Measurements from ENCODE around the gene EVX2. TPM values are rescaled to one million over a fixed set of nuclear protein-coding genes. Genes with fewer than 3 reads are reported as not detected.
A peak's percentile ranks its signal among the peaks of the same experiment; 100 is the strongest.

The EVX2 gene
- polyA plus RNA-seq (2013, experiment 1 of 2): 0.01 TPM
- polyA plus RNA-seq (2013, experiment 2 of 2): not detected

GRCh38 chr2:176083796-176084261 lies at the start of gene EVX2:
Gene EVX2, minus strand, starts transcription at chr2:176083962. Its CDS starts 186 bp downstream, at chr2:176083776.
- no CpG with 5 or more reads among the region's 27 CpGs for WGBS (ENCODE audit: extremely low coverage, insufficient coverage, low lambda C conversion rate)
- H2AK5ac ChIP-seq (ENCODE audit: low read length): no peak within 1 kb of the TSS
- H3K27me3 ChIP-seq (ENCODE audit: insufficient read depth, low read length, poor library complexity): peaks cover 87% of the 10 kb centered on the region
- no peak within 1 kb of the TSS for H2BK120ac ChIP-seq (ENCODE audit: low read depth, low read length)
- H3K4me2 ChIP-seq (ENCODE audit: low read length): peak within 1 kb of the TSS; percentile 13
- no peak within 1 kb of the TSS for H4K8ac ChIP-seq (ENCODE audit: low read depth, low read length)
- H3K56ac ChIP-seq (ENCODE audit: low read length): peak within 1 kb of the TSS; percentile 63
- H3K9ac ChIP-seq (ENCODE audit: low read length): no peak within 1 kb of the TSS
- no peak within 1 kb of the TSS for H3K4me3 ChIP-seq (ENCODE audit: low read length)
- no peak for DNase-seq
- H3K36me3 ChIP-seq (ENCODE audit: control insufficient read depth, insufficient read depth, low read length): no peaks in the 10 kb centered on the region
- H3K27ac ChIP-seq (ENCODE audit: low read depth, low read length): no peak within 1 kb of the TSS
- no peaks in the 10 kb centered on the region for H3K79me2 ChIP-seq (ENCODE audit: control insufficient read depth, insufficient read depth, low read length)
- H2BK5ac ChIP-seq (ENCODE audit: low read length): no peak within 1 kb of the TSS
- H3K4ac ChIP-seq (ENCODE audit: low read depth, low read length): no peak within 1 kb of the TSS
- H3K79me1 ChIP-seq (ENCODE audit: low read length): no peaks in the 10 kb centered on the region
- no peak within 1 kb of the TSS for H2BK15ac ChIP-seq (replicated peaks; ENCODE audit: low read depth)
- peaks cover 5% of the 10 kb centered on the region for H3K4me1 ChIP-seq (ENCODE audit: control insufficient read depth, low read depth, low read length)
- no peak within 1 kb of the TSS for H3K18ac ChIP-seq (ENCODE audit: low read length)
- no peak within 1 kb of the TSS for H3K23ac ChIP-seq (ENCODE audit: low read length)
- no peak within 1 kb of the TSS for H4K5ac ChIP-seq (ENCODE audit: low read length)

- Histone ChIP-seq H3K9ac (ENCODE audit: low read length) (no peak overlapping the region), H3K79me2 (ENCODE audit: control insufficient read depth, insufficient read depth, low read length) (no peaks in the 10 kb centered on the region), H3K4me2 (ENCODE audit: low read length) (no peak overlapping the region), H3K18ac (ENCODE audit: low read length) (no peak overlapping the region), H3K27ac (ENCODE audit: low read depth, low read length) (no peak overlapping the region), H3K23ac (ENCODE audit: low read length) (no peak overlapping the region), H4K8ac (ENCODE audit: low read depth, low read length) (no peak overlapping the region), H3K79me1 (ENCODE audit: low read length) (no peaks in the 10 kb centered on the region), H3K4me1 (ENCODE audit: control insufficient read depth, low read depth, low read length) (no peaks in the 10 kb centered on the region), H2BK5ac (ENCODE audit: low read length) (no peak overlapping the region), H2AK5ac (ENCODE audit: low read length) (no peak overlapping the region), H2BK120ac (ENCODE audit: low read depth, low read length) (no peak overlapping the region), H2BK15ac (replicated peaks; ENCODE audit: low read depth) (no peak overlapping the region), H3K36me3 (ENCODE audit: control insufficient read depth, insufficient read depth, low read length) (no peaks in the 10 kb centered on the region), H3K4ac (ENCODE audit: low read depth, low read length) (no peak overlapping the region), H4K5ac (ENCODE audit: low read length) (no peak overlapping the region), H3K4me3 (ENCODE audit: low read length) (no peak overlapping the region), H3K27me3 (ENCODE audit: insufficient read depth, low read length, poor library complexity) (peaks cover 91% of the 10 kb centered on the region), H3K56ac (ENCODE audit: low read length) (no peak overlapping the region)
- DNase-seq: no peak
Measured at GRCh38 chr2:176133389-176133788, 49.6 kb upstream of the EVX2 start.

- Histone ChIP-seq H3K4me3 (ENCODE audit: low read length) (no peak overlapping the region), H3K27me3 (ENCODE audit: insufficient read depth, low read length, poor library complexity) (peaks cover 89% of the 10 kb centered on the region), H3K56ac (ENCODE audit: low read length) (no peak overlapping the region), H2BK5ac (ENCODE audit: low read length) (no peak overlapping the region), H2AK5ac (ENCODE audit: low read length) (no peak overlapping the region), H3K27ac (ENCODE audit: low read depth, low read length) (no peak overlapping the region), H3K4me2 (ENCODE audit: low read length) (no peak overlapping the region), H3K23ac (ENCODE audit: low read length) (no peak overlapping the region), H3K79me2 (ENCODE audit: control insufficient read depth, insufficient read depth, low read length) (no peaks in the 10 kb centered on the region), H3K18ac (ENCODE audit: low read length) (no peak overlapping the region), H4K5ac (ENCODE audit: low read length) (no peak overlapping the region), H3K79me1 (ENCODE audit: low read length) (no peaks in the 10 kb centered on the region), H2BK15ac (replicated peaks; ENCODE audit: low read depth) (no peak overlapping the region), H4K8ac (ENCODE audit: low read depth, low read length) (no peak overlapping the region), H3K4ac (ENCODE audit: low read depth, low read length) (no peak overlapping the region), H2BK120ac (ENCODE audit: low read depth, low read length) (no peak overlapping the region), H3K36me3 (ENCODE audit: control insufficient read depth, insufficient read depth, low read length) (no peaks in the 10 kb centered on the region), H3K9ac (ENCODE audit: low read length) (no peak overlapping the region), H3K4me1 (ENCODE audit: control insufficient read depth, low read depth, low read length) (no peaks in the 10 kb centered on the region)
- no CpG with 5 or more reads among the region's 33 CpGs for whole genome bisulfite sequencing (ENCODE audit: extremely low coverage, insufficient coverage, low lambda C conversion rate)
- no peak for DNase-seq
Measured at GRCh38 chr2:176132205-176133171, 48.7 kb upstream of the EVX2 start.

GRCh38 chr2:176131848-176132158 lies 48.0 kb upstream of the EVX2 start:
- no peak overlapping the region for H4K5ac ChIP-seq (ENCODE audit: low read length)
- no peak overlapping the region for H4K8ac ChIP-seq (ENCODE audit: low read depth, low read length)
- H2BK15ac ChIP-seq (replicated peaks; ENCODE audit: low read depth): no peak overlapping the region
- no peak overlapping the region for H3K27ac ChIP-seq (ENCODE audit: low read depth, low read length)
- no peak overlapping the region for H3K4me2 ChIP-seq (ENCODE audit: low read length)
- no peak overlapping the region for H3K56ac ChIP-seq (ENCODE audit: low read length)
- no peak overlapping the region for H3K18ac ChIP-seq (ENCODE audit: low read length)
- H3K4ac ChIP-seq (ENCODE audit: low read depth, low read length): no peak overlapping the region
- no peaks in the 10 kb centered on the region for H3K4me1 ChIP-seq (ENCODE audit: control insufficient read depth, low read depth, low read length)
- H3K4me3 ChIP-seq (ENCODE audit: low read length): no peak overlapping the region
- H2AK5ac ChIP-seq (ENCODE audit: low read length): no peak overlapping the region
- WGBS (ENCODE audit: extremely low coverage, insufficient coverage, low lambda C conversion rate): no CpG with 5 or more reads among the region's 4 CpGs
- H2BK5ac ChIP-seq (ENCODE audit: low read length): no peak overlapping the region
- DNase-seq: no peak
- H2BK120ac ChIP-seq (ENCODE audit: low read depth, low read length): no peak overlapping the region
- peaks cover 85% of the 10 kb centered on the region for H3K27me3 ChIP-seq (ENCODE audit: insufficient read depth, low read length, poor library complexity)
- no peaks in the 10 kb centered on the region for H3K36me3 ChIP-seq (ENCODE audit: control insufficient read depth, insufficient read depth, low read length)
- no peak overlapping the region for H3K23ac ChIP-seq (ENCODE audit: low read length)
- no peak overlapping the region for H3K9ac ChIP-seq (ENCODE audit: low read length)
- H3K79me1 ChIP-seq (ENCODE audit: low read length): no peaks in the 10 kb centered on the region
- H3K79me2 ChIP-seq (ENCODE audit: control insufficient read depth, insufficient read depth, low read length): no peaks in the 10 kb centered on the region

GRCh38 chr2:176130957-176131847 lies 47.4 kb upstream of the EVX2 start:
- H3K23ac ChIP-seq (ENCODE audit: low read length): no peak overlapping the region
- no peak overlapping the region for H3K4ac ChIP-seq (ENCODE audit: low read depth, low read length)
- DNase-seq: no peak
- H3K18ac ChIP-seq (ENCODE audit: low read length): no peak overlapping the region
- H2BK120ac ChIP-seq (ENCODE audit: low read depth, low read length): no peak overlapping the region
- H3K36me3 ChIP-seq (ENCODE audit: control insufficient read depth, insufficient read depth, low read length): no peaks in the 10 kb centered on the region
- no peak overlapping the region for H3K56ac ChIP-seq (ENCODE audit: low read length)
- WGBS (ENCODE audit: extremely low coverage, insufficient coverage, low lambda C conversion rate): no CpG with 5 or more reads among the region's 15 CpGs
- no peak overlapping the region for H2BK5ac ChIP-seq (ENCODE audit: low read length)
- H4K5ac ChIP-seq (ENCODE audit: low read length): no peak overlapping the region
- no peaks in the 10 kb centered on the region for H3K79me2 ChIP-seq (ENCODE audit: control insufficient read depth, insufficient read depth, low read length)
- no peak overlapping the region for H4K8ac ChIP-seq (ENCODE audit: low read depth, low read length)
- H2AK5ac ChIP-seq (ENCODE audit: low read length): no peak overlapping the region
- H3K4me3 ChIP-seq (ENCODE audit: low read length): no peak overlapping the region
- H3K4me1 ChIP-seq (ENCODE audit: control insufficient read depth, low read depth, low read length): no peaks in the 10 kb centered on the region
- H3K9ac ChIP-seq (ENCODE audit: low read length): no peak overlapping the region
- no peak overlapping the region for H3K27ac ChIP-seq (ENCODE audit: low read depth, low read length)
- no peaks in the 10 kb centered on the region for H3K79me1 ChIP-seq (ENCODE audit: low read length)
- no peak overlapping the region for H2BK15ac ChIP-seq (replicated peaks; ENCODE audit: low read depth)
- H3K27me3 ChIP-seq (ENCODE audit: insufficient read depth, low read length, poor library complexity): peaks cover 80% of the 10 kb centered on the region
- no peak overlapping the region for H3K4me2 ChIP-seq (ENCODE audit: low read length)

All from mesendoderm (in vitro differentiated cells).